ENCODE measurements around the gene ADCY6. TPM values are rescaled to one million over a fixed set of nuclear protein-coding genes. Genes with fewer than 3 reads are reported as not detected.

ADCY6 gene
- total and polyA plus RNA-seq, 2 donors (not counting 3 experiments of a cell fraction or from before 2014, with no cell fraction given): 37.0 to 46.2 TPM

DNA sequence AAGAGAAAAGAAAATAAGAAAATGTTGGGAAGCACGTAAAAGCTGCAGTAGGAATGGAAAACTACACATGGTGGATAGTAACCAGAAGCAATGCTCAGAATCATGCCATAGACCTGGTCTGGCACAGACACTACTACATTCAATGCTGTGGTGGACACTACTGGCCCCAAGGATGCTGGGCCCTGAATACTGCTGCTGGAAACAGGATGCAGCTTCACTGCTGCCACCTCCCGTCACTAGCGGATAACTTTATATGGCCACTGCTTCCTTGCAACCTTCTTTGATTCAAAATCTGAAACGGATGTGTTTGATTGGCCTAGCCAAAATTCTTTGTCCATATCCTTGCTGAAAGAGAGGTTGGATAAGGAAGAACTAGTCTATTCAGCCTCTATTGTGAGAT is 30.7 kb downstream of the ADCY6 start:
- POLR2A ChIA-PET: no interaction called here

More for the DNA sequence above, 30.7 kb downstream of the ADCY6 start:
- TF ChIP-seq POLR2A (IDR thresholded peaks at IDR 0.05; ENCODE audit: low read depth, low read length) (no peak), JUN (IDR thresholded peaks at IDR 0.05; ENCODE audit: borderline replicate concordance, insufficient read depth, insufficient read length, low read depth) (no peak), EZH2 (IDR thresholded peaks at IDR 0.05; ENCODE audit: borderline replicate concordance, low read depth, low read length, severe bottlenecking) (no peak), POLR2AphosphoS5 (IDR thresholded peaks at IDR 0.05; ENCODE audit: insufficient read depth, low read depth, low read length) (no peak), FOS (IDR thresholded peaks at IDR 0.05; ENCODE audit: borderline replicate concordance, insufficient read depth, low read length) (no peak), GATA2 (IDR thresholded peaks at IDR 0.05; ENCODE audit: insufficient read depth, insufficient read length, low read depth, low read length) (no peak), MYC (IDR thresholded peaks at IDR 0.05; ENCODE audit: low read depth, low read length) (no peak)
- TF ChIP-seq, protein P1, sequence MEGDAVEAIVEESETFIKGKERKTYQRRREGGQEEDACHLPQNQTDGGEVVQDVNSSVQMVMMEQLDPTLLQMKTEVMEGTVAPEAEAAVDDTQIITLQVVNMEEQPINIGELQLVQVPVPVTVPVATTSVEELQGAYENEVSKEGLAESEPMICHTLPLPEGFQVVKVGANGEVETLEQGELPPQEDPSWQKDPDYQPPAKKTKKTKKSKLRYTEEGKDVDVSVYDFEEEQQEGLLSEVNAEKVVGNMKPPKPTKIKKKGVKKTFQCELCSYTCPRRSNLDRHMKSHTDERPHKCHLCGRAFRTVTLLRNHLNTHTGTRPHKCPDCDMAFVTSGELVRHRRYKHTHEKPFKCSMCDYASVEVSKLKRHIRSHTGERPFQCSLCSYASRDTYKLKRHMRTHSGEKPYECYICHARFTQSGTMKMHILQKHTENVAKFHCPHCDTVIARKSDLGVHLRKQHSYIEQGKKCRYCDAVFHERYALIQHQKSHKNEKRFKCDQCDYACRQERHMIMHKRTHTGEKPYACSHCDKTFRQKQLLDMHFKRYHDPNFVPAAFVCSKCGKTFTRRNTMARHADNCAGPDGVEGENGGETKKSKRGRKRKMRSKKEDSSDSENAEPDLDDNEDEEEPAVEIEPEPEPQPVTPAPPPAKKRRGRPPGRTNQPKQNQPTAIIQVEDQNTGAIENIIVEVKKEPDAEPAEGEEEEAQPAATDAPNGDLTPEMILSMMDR (IDR thresholded peaks at IDR 0.05; ENCODE audit: extremely low read depth in 1 of 2, insufficient read depth in 1 of 2, low read depth in 1 of 2, low read length in 2 of 2): no peak
- TF ChIP-seq, protein P2, sequence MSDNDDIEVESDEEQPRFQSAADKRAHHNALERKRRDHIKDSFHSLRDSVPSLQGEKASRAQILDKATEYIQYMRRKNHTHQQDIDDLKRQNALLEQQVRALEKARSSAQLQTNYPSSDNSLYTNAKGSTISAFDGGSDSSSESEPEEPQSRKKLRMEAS (IDR thresholded peaks at IDR 0.05; ENCODE audit: insufficient read depth, insufficient read length): no peak
- H3K27me3 ChIP-seq (ENCODE audit: control insufficient read depth in 2 of 2, insufficient read depth in 2 of 2, low read length in 2 of 2): peaks cover 0 to 3% of the 10 kb centered on the region in 2 experiments
- no peaks in the 10 kb centered on the region for H4K20me1 ChIP-seq (replicated peaks; ENCODE audit: control insufficient read depth, extremely low read depth, insufficient read depth, low read length)
- CTCF ChIA-PET: interaction anchor here (1.0 to 17.1 kb wide), 4 partner anchors 10 to 38 kb away, joined by 3 to 606 read pairs (median 3); partner anchors contain the start of gene ADCY6
- no peaks in the 10 kb centered on the region for H3K36me3 ChIP-seq (ENCODE audit: control insufficient read depth in 2 of 2, extremely low read depth in 1 of 2, insufficient read depth in 2 of 2, low read length in 2 of 2)
- H2AFZ ChIP-seq (ENCODE audit: low read depth, low read length): no peak overlapping the region
- no peak overlapping the region for H3K4me3 ChIP-seq (replicated peaks in 1 of 3; ENCODE audit: insufficient read depth in 1 of 3, low read depth in 1 of 3, low read length in 3 of 3)
- no peak overlapping the region for H3K27ac ChIP-seq (ENCODE audit: insufficient read depth, low read depth, low read length)
- H3K9me1 ChIP-seq (replicated peaks; ENCODE audit: control insufficient read depth, extremely low read depth, insufficient read depth, low read length): no peaks in the 10 kb centered on the region
- intact Hi-C loops (cut with micrococcal nuclease): no loop called here
- dilution Hi-C loops (cut with MboI; ENCODE audit: extremely low pct_ligation_motif_present, low sequenced_read_pairs): no loop called here
- H3K4me2 ChIP-seq (ENCODE audit: insufficient read depth, low read length): no peak overlapping the region
- no peak for DNase-seq (ENCODE audit: low read depth, low spot score)
- no peak for FAIRE-seq
- no peak overlapping the region for H3K9ac ChIP-seq (replicated peaks; ENCODE audit: extremely low read depth, insufficient read depth, low read length)
- H3K9me3 ChIP-seq (replicated peaks; ENCODE audit: control insufficient read depth, insufficient read depth, low read length): no peaks in the 10 kb centered on the region
- H3K4me1 ChIP-seq (ENCODE audit: control insufficient read depth, extremely low read depth, insufficient read depth, low read length): no peaks in the 10 kb centered on the region
- no peaks in the 10 kb centered on the region for H3K79me2 ChIP-seq (ENCODE audit: control insufficient read depth, insufficient read depth, low read length)
- BruUV-seq (replicated peaks): no TSS peak
